B cell (primary cell): Measurements from ENCODE around the gene CSF1R. TPM values are rescaled to one million over a fixed set of nuclear protein-coding genes. Genes with fewer than 3 reads are reported as not detected.

Experiments
- ATAC-seq: fragments of 200-7000 bp; cut with Tn5 transposase; one replicate; pipeline ENCODE4 v1.10.0; 2021; ENCODE audit warnings: low read depth, mild to moderate bottlenecking, moderate number of reproducible peaks, moderate library complexity
- CTCF ChIA-PET: fragments of 350-600 bp; sonication (Branson Sonifier 250); formaldehyde crosslinking; loops from one replicate; lab custom pipeline; 2021; ENCODE audit warnings: antibody characterized with exemption, inconsistent platforms; lab: Charles Lee
- POLR2A ChIA-PET: fragments of 350-600 bp; sonication (Branson Sonifier 250); formaldehyde crosslinking; loops from one replicate; lab custom pipeline; 2021; ENCODE audit warnings: antibody characterized with exemption; lab: Charles Lee
- DNase-seq: peaks from one replicate; pipeline ENCODE4 v3.0.0; 2013
- H2AFZ ChIP-seq: 2 replicates; pipeline ENCODE4 v1.6.1; 2012; ENCODE audit warnings: mild to moderate bottlenecking, low read depth, low read length; ENCODE audit not compliant: insufficient read depth, poor library complexity, severe bottlenecking
- H3K27ac ChIP-seq, 2 donors: 1 replicate in 1 of 2; 2 replicates in 1 of 2; pipeline ENCODE4 v1.5.1; 2012 to 2013; ENCODE audit warnings: low read length in 2 of 2, mild to moderate bottlenecking in 2 of 2, moderate library complexity in 1 of 2
- H3K27me3 ChIP-seq, 4 experiments: fragments of 200-600 bp in 1 of 4; sonication (generic) in 1 of 4; replicated peaks in 1 of 4; 1 replicate in 2 of 4; 2 replicates in 2 of 4; pipeline versions ENCODE4 v1.6.1 to v1.7.0; 2013 to 2016; ENCODE audit warnings: low read length in 3 of 4, mild to moderate bottlenecking in 2 of 4, mixed read lengths in 1 of 4, moderate library complexity in 1 of 4; ENCODE audit not compliant: insufficient read depth in 4 of 4, control insufficient read depth in 3 of 4; ENCODE audit errors: control extremely low read depth in 1 of 4
- H3K36me3 ChIP-seq, 2 experiments: replicated peaks in 1 of 2; 1 replicate in 1 of 2; 2 replicates in 1 of 2; pipeline versions ENCODE4 v1.6.1 to v1.7.1; 2013; ENCODE audit warnings: low read length in 1 of 2; ENCODE audit not compliant: insufficient read depth in 2 of 2, control insufficient read depth in 1 of 2; ENCODE audit errors: control extremely low read depth in 1 of 2, extremely low read depth in 1 of 2
- H3K4me1 ChIP-seq, 2 donors: fragments of 200-600 bp in 1 of 2; sonication (generic) in 1 of 2; 1 replicate in 1 of 2; 2 replicates in 1 of 2; pipeline versions ENCODE4 v1.5.1 to v1.6.1; 2013 to 2017; ENCODE audit warnings: low read length in 2 of 2; ENCODE audit not compliant: control insufficient read depth in 2 of 2, insufficient read depth in 2 of 2
- H3K4me2 ChIP-seq: replicated peaks from 2 replicates; pipeline ENCODE3; 2012; ENCODE audit warnings: mild to moderate bottlenecking, low read depth, low read length; ENCODE audit not compliant: poor library complexity, severe bottlenecking
- H3K4me3 ChIP-seq, 5 experiments: fragments of 200-600 bp in 1 of 5; sonication (generic) in 1 of 5; 1 replicate in 3 of 5; 2 replicates in 2 of 5; pipeline versions ENCODE4 v1.5.1 to v1.7.0; 2011 to 2016; ENCODE audit warnings: low read length in 4 of 5, mild to moderate bottlenecking in 4 of 5, low read depth in 2 of 5, control low read depth in 1 of 5, moderate library complexity in 1 of 5; ENCODE audit not compliant: insufficient read depth in 1 of 5; ENCODE audit errors: control extremely low read depth in 1 of 5, extremely low read depth in 1 of 5
- H3K79me2 ChIP-seq: fragments of 200-600 bp; sonication (generic); one replicate; pipeline ENCODE4 v1.6.0; 2016; ENCODE audit warnings: low read length; ENCODE audit not compliant: control insufficient read depth, insufficient read depth
- H3K9ac ChIP-seq: fragments of 200-600 bp; sonication (generic); 2 replicates; pipeline ENCODE4 v1.6.1; 2017; ENCODE audit warnings: mild to moderate bottlenecking, low read length, moderate library complexity
- H3K9me3 ChIP-seq, 3 donors: one replicate each; pipeline versions ENCODE4 v1.6.1 to v1.7.1; 2013; ENCODE audit warnings: low read length in 2 of 3; ENCODE audit not compliant: control insufficient read depth in 2 of 3, insufficient read depth in 1 of 3; ENCODE audit errors: control extremely low read depth in 1 of 3
- H4K20me1 ChIP-seq: 2 replicates; pipeline ENCODE4 v1.6.0; 2012; ENCODE audit warnings: mild to moderate bottlenecking, low read length; ENCODE audit not compliant: insufficient read depth, control insufficient read depth, poor library complexity, severe bottlenecking
- H3K27ac Mint-ChIP-seq: one replicate; pipeline ENCODE4 v1.8.0; 2021; ENCODE audit warnings: mixed read lengths
- H3K27me3 Mint-ChIP-seq: one replicate; pipeline ENCODE4 v1.8.0; 2021; ENCODE audit warnings: mixed read lengths
- H3K4me1 Mint-ChIP-seq: one replicate; pipeline ENCODE4 v1.8.0; 2021; ENCODE audit warnings: mixed read lengths
- H3K4me3 Mint-ChIP-seq: one replicate; pipeline ENCODE4 v1.8.0; 2021; ENCODE audit warnings: mixed read lengths
- H3K9me3 Mint-ChIP-seq: one replicate; pipeline ENCODE4 v1.8.0; 2022; ENCODE audit warnings: mixed read lengths; ENCODE audit not compliant: insufficient read depth
- CTCF ChIP-seq: fragments of 200-600 bp; IDR thresholded peaks from one replicate; pipeline ENCODE4 v1.8.0; 2022; ENCODE audit warnings: antibody characterized with exemption, mild to moderate bottlenecking
- EZH2 ChIP-seq: IDR thresholded peaks from 2 replicates; pipeline ENCODE4 v1.6.1; 2012; ENCODE audit warnings: borderline replicate concordance, low read depth, mild to moderate bottlenecking, moderate library complexity, low read length; ENCODE audit not compliant: insufficient read depth, poor library complexity, severe bottlenecking
- WGBS: methylation state at CpG from one replicate; pipeline ENCODE4 v1.1.5; 2013; ENCODE audit warnings: missing lambda C conversion rate; ENCODE audit not compliant: insufficient coverage; 5-methylcytosine and 5-hydroxymethylcytosine counted together
- intact Hi-C: fragments of 100-400 bp; cut with micrococcal nuclease; formaldehyde crosslinking; loops from one replicate; pipeline ENCODE4 v1.10.0; 2022
- polyA plus RNA-seq: library from polyadenylated mRNA; depleted of rRNA; stranded (reverse); fragments of >200 nt; gene quantifications from 2 replicates; pipeline ENCODE4 v1.2.3, GENCODE V29; 2012
- total RNA-seq, 2 donors: library from RNA; stranded (reverse); fragments of 120-200 nt in 1 of 2; gene quantifications; 1 replicate in 1 of 2; 2 replicates in 1 of 2; pipeline versions ENCODE4 v1.2.3 to v1.2.4, GENCODE V29; 2013 to 2022

Gene CSF1R
- total and polyA plus RNA-seq, 2 donors (not counting 1 experiment from before 2014, with no cell fraction given) = 1.6 to 2.5 TPM

- H3K9me3 Mint-ChIP-seq = peaks cover 5% of the 10 kb centered on the region
- CTCF ChIA-PET = no interaction called here
- Histone ChIP-seq H3K4me2 (no peak overlapping the region), H4K20me1 (peaks cover 4% of the 10 kb centered on the region), H3K27ac (no peak overlapping the region), H3K36me3 (peaks cover 15 to 85% of the 10 kb centered on the region in 2 experiments), H2AFZ (no peak overlapping the region), H3K27me3 (no peaks in the 10 kb centered on the region), H3K4me1 (no peaks in the 10 kb centered on the region), H3K4me3 (no peak overlapping the region), H3K9me3 (peaks cover 1 to 7% (median 3%) of the 10 kb centered on the region in 3 donors), H3K79me2 (no peaks in the 10 kb centered on the region), H3K9ac (no peak overlapping the region)
- H3K4me1 Mint-ChIP-seq = no peaks in the 10 kb centered on the region
- 100% methylated on average over 1 of the region's 1 CpG for WGBS
- H3K27ac Mint-ChIP-seq = no peak overlapping the region
- POLR2A ChIA-PET = no interaction called here
- TF ChIP-seq EZH2 (no peak), CTCF (no peak)
- no peaks in the 10 kb centered on the region for H3K27me3 Mint-ChIP-seq
- ATAC-seq (no peak), DNase-seq (no peak)
- no peak overlapping the region for H3K4me3 Mint-ChIP-seq
- intact Hi-C loops = no loop called here
These were observed 66.1 kb downstream of the CSF1R start for GRCh38 chr5:150020249-150020648.

DNA sequence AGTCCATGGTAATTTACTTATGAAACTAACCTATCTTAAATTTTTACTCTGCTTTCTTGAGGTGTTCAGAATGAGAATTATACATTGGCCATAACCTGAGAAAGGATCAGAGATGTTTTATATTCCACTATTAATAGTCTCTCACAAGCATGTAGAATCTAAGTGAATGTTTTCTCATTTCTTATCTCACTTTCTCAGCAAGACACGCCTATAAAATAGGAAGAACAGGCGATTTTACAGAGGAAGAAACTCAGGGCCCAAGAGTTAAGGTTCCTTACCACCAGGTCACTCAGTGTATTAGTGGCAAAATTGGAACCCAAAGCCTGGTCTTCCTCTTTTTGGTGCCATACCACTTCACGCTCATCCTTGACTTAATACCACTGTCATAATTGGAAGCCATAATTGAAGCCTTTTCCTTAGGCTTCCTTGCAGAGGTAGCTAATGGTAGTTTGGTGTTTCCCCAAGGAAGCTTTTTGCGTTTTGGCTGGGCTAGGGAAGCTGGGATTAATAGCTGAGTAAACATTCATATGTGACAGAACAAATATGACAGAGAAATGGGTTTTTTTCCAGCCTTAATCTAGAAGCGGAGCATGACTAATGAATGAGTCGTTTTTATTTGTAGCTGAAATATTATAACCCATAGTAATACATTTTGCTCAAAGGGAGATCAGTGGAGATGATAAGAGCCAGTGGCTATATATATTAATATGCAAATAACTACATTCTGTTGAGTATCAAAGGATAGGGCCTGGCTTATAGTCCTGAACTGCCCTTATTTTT, 68.9 kb downstream of the CSF1R start:
- ATAC-seq = no peak
- no peak for DNase-seq
- peaks cover 5% of the 10 kb centered on the region for H3K9me3 Mint-ChIP-seq
- no peak for TF ChIP-seq CTCF
- no peak for TF ChIP-seq EZH2
- no peaks in the 10 kb centered on the region for H3K4me1 Mint-ChIP-seq
- no peak overlapping the region for H3K9ac ChIP-seq
- H3K27me3 Mint-ChIP-seq = no peaks in the 10 kb centered on the region
- WGBS = 100% methylated on average over 2 of the region's 6 CpGs
- no peaks in the 10 kb centered on the region for H3K79me2 ChIP-seq
- ChIA-PET CTCF (no interaction called here), POLR2A (no interaction called here)
- no peak overlapping the region for H2AFZ ChIP-seq
- no peak overlapping the region for H3K27ac ChIP-seq
- peaks cover 4% of the 10 kb centered on the region for H4K20me1 ChIP-seq
- intact Hi-C loops = no loop called here
- H3K27me3 ChIP-seq = no peaks in the 10 kb centered on the region
- no peaks in the 10 kb centered on the region for H3K4me1 ChIP-seq
- no peak overlapping the region for H3K4me3 Mint-ChIP-seq
- no peak overlapping the region for H3K4me3 ChIP-seq
- peaks cover 23 to 92% of the 10 kb centered on the region in 2 experiments for H3K36me3 ChIP-seq
- peaks cover 1 to 9% (median 3%) of the 10 kb centered on the region in 3 donors for H3K9me3 ChIP-seq
- H3K27ac Mint-ChIP-seq = no peak overlapping the region
- H3K4me2 ChIP-seq = no peak overlapping the region
